Placental epithelial cell (primary cell): Measurements from ENCODE around the gene SYN1. TPM values are rescaled to one million over a fixed set of nuclear protein-coding genes. Genes with fewer than 3 reads are reported as not detected.

Source experiments
- small RNA-seq: library from RNA; depleted of rRNA; stranded (forward); fragments of <200 nt; gene quantifications from one replicate; pipeline ENCODE3, GENCODE V24; 2012
- total RNA-seq: library from RNA; depleted of rRNA; stranded (reverse); fragments of >200 nt; gene quantifications from 2 replicates; pipeline ENCODE4 v1.2.3, GENCODE V29; 2012

SYN1 gene
- total RNA-seq = not detected in 2 replicates

GRCh38 chrX:47619486-47620302 lies at the start of gene SYN1:
SYN1 (minus strand) TSS chrX:47619857; CDS start chrX:47619728, 129 bp downstream.

DNA sequence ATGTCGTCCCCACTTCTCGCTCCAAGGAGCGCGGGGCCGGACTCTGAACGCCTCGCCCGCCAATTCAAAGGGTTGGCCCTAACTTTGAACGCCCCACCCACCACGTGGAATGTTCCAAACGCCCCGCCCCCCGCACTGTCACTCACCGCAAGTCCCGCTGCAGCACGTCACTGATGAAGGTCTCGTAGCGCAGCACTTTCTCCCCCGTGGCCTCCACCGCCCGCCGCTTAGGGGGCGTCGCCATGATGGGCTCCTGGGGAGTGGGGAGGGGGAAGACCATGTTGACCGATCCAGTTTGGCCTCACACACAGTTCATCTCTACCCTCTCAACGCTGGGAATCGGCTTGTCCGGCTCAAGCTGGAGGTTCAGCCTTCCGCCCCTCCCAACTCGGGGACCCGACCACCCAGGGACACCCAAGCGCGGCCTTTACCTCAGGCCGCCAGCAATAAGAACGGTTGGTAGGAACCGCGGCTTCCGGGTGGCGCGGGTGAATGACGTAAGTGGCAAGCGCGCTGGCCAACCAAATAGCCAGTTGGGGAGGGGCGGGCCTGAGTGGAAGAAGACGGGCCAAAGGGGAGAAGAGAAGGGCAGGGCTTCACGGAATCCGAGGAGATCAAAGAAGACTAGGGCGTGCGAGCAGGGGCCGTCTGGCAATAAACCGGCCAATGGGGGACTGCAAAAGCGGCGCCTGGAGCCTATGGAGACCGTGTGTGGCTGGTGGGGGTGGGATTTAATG lies 39.2 kb upstream of the SYN1 start, which contains the start of gene UXT:
Gene UXT, minus strand, starts transcription at position 497 of the 737 bp plus-strand sequence. Its CDS starts 253 bp downstream, at position 244.

GRCh38 chrX:47650164-47651042 lies 30.7 kb upstream of the SYN1 start, which contains the start of gene ELK1:
ELK1 (minus strand) TSS chrX:47650563; CDS start chrX:47641441, 9,122 bp downstream.

DNA sequence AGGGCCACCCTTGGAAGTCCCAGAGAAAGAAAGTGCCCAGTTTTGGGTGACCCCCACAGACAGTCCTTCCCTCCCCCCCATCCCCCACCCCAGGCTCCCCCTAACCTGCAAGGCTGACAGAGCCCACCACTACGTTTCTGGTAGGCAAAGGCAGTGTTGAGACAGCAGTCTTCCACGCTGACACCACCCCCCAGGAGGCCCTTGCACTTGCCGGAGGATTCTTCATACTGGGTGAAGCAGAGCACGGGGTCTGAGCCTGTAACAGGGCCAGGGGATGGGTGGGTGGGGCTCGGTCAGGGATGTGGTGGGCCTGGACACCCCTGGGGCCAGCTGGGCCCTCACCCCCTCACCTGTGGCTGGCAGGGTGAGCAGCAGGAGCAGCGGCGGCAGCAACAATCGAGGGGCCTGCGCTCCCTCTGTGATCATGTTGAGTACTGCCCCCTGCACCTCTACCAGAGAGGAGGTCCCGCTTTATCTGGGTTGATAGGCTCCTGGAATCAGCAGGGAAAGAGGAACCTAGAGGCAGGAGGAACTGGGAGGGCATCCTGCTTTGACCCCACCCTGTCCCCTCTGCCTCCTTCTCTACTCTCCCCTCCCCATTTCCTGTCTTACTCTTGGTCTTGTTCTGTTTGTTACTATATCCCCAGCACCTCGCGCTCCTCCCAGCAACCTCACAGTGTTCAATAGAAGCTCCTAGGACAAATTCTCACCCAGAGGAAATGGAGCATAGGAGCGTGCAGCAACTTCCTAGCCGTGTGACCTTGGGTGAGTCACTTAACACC lies 10.0 kb upstream of the SYN1 start, which contains the start of gene CFP:
Gene CFP, minus strand, starts transcription at position 512 of the 782 bp plus-strand sequence. Its CDS starts 86 bp downstream, at position 426.

DNA sequence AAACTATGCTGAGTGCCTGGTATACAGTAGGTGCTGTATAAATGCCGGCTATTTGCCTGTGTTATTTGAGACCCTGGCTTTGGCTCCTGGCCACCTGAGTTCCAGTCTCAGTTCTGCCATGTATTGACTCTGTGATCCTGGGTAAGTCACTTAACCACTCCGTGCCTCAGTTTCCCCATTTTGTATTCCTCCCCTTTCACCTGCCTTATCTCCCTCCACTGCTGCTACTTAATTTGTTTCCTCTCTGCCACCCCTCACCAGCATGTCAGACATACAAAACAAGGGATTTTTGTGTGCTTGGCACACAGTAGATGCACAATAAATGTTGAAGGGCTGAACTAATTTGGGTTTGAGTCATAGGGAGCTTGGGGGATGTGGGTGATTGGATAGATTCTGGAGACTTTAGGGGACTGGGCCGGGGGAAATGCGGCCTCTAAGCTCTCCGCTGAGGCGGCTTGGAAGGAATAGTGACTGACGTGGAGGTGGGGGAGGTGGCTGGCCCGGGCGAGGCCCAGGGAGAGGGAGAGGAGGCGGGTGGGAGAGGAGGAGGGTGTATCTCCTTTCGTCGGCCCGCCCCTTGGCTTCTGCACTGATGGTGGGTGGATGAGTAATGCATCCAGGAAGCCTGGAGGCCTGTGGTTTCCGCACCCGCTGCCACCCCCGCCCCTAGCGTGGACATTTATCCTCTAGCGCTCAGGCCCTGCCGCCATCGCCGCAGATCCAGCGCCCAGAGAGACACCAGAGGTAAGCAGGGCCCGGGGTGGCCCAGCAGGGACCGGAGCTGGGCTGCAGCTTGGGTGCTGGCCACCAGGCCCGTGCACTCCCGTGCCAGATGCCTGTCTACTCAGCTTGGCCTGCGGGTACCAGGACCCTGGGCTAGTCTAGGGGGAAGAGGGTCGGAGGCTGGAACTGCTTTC lies 37.7 kb downstream of the SYN1 start, which contains the start of gene TIMP1:
Gene TIMP1, plus strand, starts transcription at position 706 of the 917 bp plus-strand sequence. CDS start 980 bp downstream, outside the sequence.

GRCh38 chrX:47560934-47561658 lies 58.6 kb downstream of the SYN1 start, which contains the start of gene ARAF:
ARAF (plus strand) TSS chrX:47561205; CDS start chrX:47562968, 1,763 bp downstream.

Small RNAs within 50 kb of the gene (small RNA-seq; reads per million reads assigned to genes)
- gene MIR4769 = not detected

Other genes starting within 250 kb of the SYN1 start
- 0.11 and 0.39 TPM in 2 replicates for gene ZNF157, start 249.3 kb downstream of the SYN1 start, total RNA-seq
- gene ZNF41, start 136.6 kb downstream of the SYN1 start, total RNA-seq = 7.5 and 9.0 TPM in 2 replicates
- gene ARAF, start 58.7 kb downstream of the SYN1 start, total RNA-seq = 16.5 and 35.2 TPM in 2 replicates
- gene TIMP1, start 37.4 kb downstream of the SYN1 start, total RNA-seq = 62.6 and 76.9 TPM in 2 replicates
- gene CFP, start 10.1 kb upstream of the SYN1 start, total RNA-seq = under 0.01 TPM in 1 of 2 replicates, not detected in the other
- gene ELK1, start 30.7 kb upstream of the SYN1 start, total RNA-seq = 9.8 and 15.0 TPM in 2 replicates
- 86.6 and 111 TPM in 2 replicates for gene UXT, start 39.3 kb upstream of the SYN1 start, total RNA-seq
- 4.7 and 5.3 TPM in 2 replicates for gene ZNF81, start 217.0 kb upstream of the SYN1 start, total RNA-seq